ENCODE measurements around the gene TAS2R41.

DNA sequence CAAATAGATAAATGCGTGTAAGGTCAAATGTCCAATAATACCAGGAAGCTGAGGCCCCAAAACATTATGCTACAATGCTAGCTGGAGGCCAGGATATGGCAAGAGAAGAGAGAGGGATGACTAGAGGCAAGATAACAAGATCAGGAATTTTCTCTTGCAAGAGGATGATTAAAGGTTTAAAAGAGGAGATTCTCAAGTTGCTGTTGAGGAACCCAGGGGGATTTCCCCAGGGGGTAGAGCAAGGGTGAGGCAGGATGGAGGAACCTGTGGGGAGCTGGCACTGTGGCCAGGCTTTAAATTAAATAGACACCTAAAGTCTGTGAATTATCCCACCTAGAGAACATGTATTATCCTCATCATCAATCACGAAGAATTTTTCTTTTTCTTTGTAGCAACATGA, 37.8 kb upstream of the TAS2R41 start:
- TF ChIP-seq, protein P1, sequence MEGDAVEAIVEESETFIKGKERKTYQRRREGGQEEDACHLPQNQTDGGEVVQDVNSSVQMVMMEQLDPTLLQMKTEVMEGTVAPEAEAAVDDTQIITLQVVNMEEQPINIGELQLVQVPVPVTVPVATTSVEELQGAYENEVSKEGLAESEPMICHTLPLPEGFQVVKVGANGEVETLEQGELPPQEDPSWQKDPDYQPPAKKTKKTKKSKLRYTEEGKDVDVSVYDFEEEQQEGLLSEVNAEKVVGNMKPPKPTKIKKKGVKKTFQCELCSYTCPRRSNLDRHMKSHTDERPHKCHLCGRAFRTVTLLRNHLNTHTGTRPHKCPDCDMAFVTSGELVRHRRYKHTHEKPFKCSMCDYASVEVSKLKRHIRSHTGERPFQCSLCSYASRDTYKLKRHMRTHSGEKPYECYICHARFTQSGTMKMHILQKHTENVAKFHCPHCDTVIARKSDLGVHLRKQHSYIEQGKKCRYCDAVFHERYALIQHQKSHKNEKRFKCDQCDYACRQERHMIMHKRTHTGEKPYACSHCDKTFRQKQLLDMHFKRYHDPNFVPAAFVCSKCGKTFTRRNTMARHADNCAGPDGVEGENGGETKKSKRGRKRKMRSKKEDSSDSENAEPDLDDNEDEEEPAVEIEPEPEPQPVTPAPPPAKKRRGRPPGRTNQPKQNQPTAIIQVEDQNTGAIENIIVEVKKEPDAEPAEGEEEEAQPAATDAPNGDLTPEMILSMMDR (conservative IDR thresholded peaks at IDR 0.05 in 1 of 2, IDR thresholded peaks at IDR 0.05 in 1 of 2; ENCODE audit: extremely low read depth in 1 of 2, insufficient read depth in 1 of 2, low read depth in 1 of 2, low read length in 2 of 2): no peak
- TF ChIP-seq EZH2 (IDR thresholded peaks at IDR 0.05; ENCODE audit: borderline replicate concordance, low read length): no peak
